NCI-H2196 treated with DMSO at 0.1 percent for 48 hours (cell line): ENCODE results near the gene SPRED3.

ENCODE experiments used
- DNase-seq: peaks from one replicate; lab custom pipeline; 2025; ENCODE audit not compliant: unreplicated experiment; lab: John Stamatoyannopoulos, UW

SPRED3 gene

DNA sequence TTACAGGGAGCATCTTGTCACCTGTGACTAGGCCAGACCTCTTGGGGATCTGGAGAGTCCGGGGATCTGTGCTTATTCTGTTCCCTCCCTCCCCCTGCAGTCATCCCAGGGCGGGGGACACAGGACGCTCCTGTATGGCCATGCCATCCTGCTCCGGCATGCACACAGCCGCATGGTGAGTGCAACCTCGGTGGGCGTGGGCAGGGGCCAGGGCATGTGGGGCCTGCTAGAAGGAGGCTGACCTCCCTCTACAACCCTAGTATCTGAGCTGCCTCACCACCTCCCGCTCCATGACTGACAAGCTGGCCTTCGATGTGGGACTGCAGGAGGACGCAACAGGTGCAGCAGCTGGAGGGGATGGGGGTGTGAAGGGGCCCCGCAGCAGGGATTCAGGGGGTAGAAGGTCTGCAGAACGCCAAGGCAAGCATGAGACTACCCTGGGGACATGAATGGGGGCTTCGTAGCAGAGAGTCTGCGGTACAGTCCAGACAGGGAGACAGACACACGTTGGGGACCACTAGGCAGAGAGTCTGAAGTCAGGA, 55.0 kb downstream of the SPRED3 start:
- DNase-seq = no peak

DNA sequence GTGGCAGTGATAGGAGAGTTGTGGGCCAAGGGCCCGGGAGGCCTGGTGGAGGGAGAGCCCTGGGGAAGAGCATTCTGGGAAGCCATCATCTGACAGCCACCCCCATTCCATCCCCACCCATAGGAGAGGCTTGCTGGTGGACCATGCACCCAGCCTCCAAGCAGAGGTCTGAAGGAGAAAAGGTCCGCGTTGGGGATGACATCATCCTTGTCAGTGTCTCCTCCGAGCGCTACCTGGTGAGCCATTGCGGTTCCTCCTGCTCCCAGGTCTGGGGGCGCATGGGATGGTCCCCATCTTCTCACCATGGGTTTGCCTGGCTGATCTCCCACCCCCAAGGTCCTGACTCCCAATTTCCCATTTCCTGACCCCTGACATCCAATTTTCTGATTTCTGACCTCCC, 55.5 kb downstream of the SPRED3 start:
- DNase-seq = no peak

DNA sequence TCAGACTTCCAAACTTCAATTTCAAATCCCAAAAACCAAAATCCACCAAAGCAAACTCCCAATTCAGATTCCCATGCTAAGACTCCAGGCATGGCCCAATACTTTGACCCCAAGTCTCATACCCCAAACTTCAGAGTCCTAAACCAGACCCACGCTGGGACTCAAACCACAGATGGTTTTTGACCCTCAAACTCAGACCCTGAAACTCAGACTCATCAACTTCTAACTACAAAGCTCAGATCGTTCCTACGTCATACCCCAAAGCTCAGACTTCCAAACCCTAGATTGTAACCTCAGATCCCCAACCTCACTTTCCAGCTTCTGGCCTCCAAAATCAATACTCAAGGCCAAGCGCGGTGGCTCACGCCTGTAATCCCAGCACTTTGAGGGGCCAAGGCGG, 56.9 kb downstream of the SPRED3 start:
- no peak for DNase-seq

DNA sequence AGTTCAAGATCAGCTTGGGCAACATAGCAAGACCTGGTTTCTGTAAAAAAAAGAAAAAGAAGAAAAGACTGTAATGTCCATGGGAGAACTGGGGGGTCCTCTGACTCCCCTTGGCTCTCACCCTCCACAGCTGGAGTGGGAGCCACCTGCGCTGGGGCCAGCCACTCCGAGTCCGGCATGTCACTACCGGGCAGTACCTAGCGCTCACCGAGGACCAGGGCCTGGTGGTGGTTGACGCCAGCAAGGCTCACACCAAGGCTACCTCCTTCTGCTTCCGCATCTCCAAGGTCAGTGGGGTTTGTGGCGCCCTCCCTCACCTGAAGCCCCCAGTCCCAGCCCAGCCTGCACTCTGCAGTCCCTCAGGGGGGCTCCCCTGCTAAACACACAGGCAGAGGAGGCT, 59.7 kb downstream of the SPRED3 start:
- DNase-seq = no peak
